Prostate gland (tissue), 2 donors: Measurements from ENCODE around the gene ADGRG3. TPM values are rescaled to one million over a fixed set of nuclear protein-coding genes. Genes with fewer than 3 reads are reported as not detected.

Experiments
- DNase-seq: peaks from one replicate; pipeline ENCODE4 v3.0.0-alpha.2; 2019; ENCODE audit warnings: low spot score
- H3K27ac ChIP-seq, 2 donors: fragments of 200-600 bp; sonication (generic); 2 replicates each; pipeline ENCODE4 v1.5.1; 2017 to 2019
- H3K27me3 ChIP-seq: fragments of 200-600 bp; sonication (generic); replicated peaks from 2 replicates; pipeline ENCODE4 v1.5.1; 2019; ENCODE audit not compliant: insufficient read depth
- H3K36me3 ChIP-seq, 2 donors: fragments of 200-600 bp; sonication (generic); 1 replicate in 1 of 2; 2 replicates in 1 of 2; pipeline versions ENCODE4 v1.5.1 to v1.8.1; 2017 to 2019
- H3K4me1 ChIP-seq: fragments of 200-600 bp; sonication (generic); replicated peaks from 2 replicates; pipeline ENCODE4 v1.5.1; 2019
- H3K4me3 ChIP-seq, 2 donors: fragments of 200-600 bp; sonication (generic); 2 replicates each; pipeline ENCODE4 v1.5.1; 2017 to 2019
- H3K9me3 ChIP-seq: fragments of 200-600 bp; sonication (generic); 2 replicates; pipeline ENCODE4 v1.5.1; 2017
- POLR2A ChIP-seq: fragments of 450-650 bp; IDR thresholded peaks from one replicate; pipeline ENCODE4 v1.6.1; 2016; ENCODE audit warnings: antibody characterized with exemption, mild to moderate bottlenecking
- POLR2AphosphoS5 ChIP-seq: sonication (generic); formaldehyde crosslinking; IDR thresholded peaks from one replicate; pipeline ENCODE4 v1.6.1; 2017; ENCODE audit warnings: antibody characterized with exemption
- WGBS: methylation state at CpG from one replicate; pipeline ENCODE4 v1.1.5; 2018; 5-methylcytosine and 5-hydroxymethylcytosine counted together
- intact Hi-C: fragments of 100-400 bp; cut with DNase I; formaldehyde crosslinking; loops from one replicate; pipeline ENCODE4 v1.14.2; 2022
- total RNA-seq, 2 donors: library from RNA; depleted of rRNA; stranded (reverse); fragments of >200 nt; gene quantifications; one replicate each; pipeline ENCODE4 v1.1.0, GENCODE V29; 2016
- TF ChIP-seq, protein P1 (sequence below), 4 experiments: fragments of 200-600 bp in 2 of 4; fragments of 450-650 bp in 2 of 4; sonication (generic) in 2 of 4; IDR thresholded peaks; 1 replicate in 3 of 4; 2 replicates in 1 of 4; pipeline ENCODE4 v1.5.1; 2016 to 2019; ENCODE audit warnings: antibody characterized with exemption in 4 of 4, mild to moderate bottlenecking in 2 of 4, moderate library complexity in 2 of 4

Gene ADGRG3
- total RNA-seq, 2 donors from 2014 or later: not detected

DNA sequence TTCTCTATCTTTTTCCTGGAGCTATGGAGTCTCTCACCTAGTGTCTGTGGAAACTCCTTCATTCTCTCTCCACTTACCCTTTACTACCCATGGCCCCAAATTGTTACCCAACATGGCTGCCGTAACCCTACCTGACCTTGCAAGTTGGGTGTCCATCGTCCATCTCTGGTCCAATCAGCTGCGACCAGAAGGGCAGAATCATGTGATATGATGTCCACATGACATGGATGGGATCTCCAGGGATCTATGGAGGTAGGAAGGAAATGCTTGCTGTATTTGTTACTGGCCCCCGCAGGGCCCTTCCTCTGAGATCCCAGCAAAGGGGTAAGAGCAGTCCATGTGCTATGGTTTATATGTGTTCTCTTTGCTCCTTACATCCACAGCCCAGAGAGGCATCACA is 18.5 kb downstream of the ADGRG3 start:
- DNase-seq: no peak

DNA sequence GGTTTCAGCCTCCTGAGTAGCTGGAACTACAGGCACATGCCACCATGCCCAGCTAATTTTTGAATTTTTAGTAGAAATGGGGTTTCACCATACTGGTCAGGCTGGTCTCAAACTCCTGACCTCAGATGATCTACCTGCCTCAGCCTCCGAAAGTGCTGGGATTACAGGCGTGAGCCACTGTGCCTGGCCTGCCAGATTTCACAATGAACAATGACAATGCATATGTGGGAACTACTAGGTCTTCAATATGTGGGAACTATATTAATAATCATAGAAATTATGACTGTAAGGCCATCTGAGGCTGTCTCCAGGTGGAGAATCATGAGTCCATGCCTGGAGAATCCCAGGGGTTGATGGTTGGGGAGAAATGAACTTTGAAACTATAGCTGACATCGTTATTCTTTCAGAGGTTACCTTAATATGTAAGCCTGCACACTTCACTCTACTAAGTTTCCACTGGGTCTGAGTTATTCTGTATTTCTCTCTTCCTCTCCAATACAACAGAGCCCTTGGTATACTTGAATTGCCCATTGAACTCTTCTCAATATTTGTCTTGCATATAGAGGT is 19.3 kb downstream of the ADGRG3 start:
- no peaks in the 10 kb centered on the region for H3K36me3 ChIP-seq
- DNase-seq: no peak
- no peak overlapping the region for H3K27ac ChIP-seq
- H3K9me3 ChIP-seq: no peaks in the 10 kb centered on the region
- TF ChIP-seq, protein P1, sequence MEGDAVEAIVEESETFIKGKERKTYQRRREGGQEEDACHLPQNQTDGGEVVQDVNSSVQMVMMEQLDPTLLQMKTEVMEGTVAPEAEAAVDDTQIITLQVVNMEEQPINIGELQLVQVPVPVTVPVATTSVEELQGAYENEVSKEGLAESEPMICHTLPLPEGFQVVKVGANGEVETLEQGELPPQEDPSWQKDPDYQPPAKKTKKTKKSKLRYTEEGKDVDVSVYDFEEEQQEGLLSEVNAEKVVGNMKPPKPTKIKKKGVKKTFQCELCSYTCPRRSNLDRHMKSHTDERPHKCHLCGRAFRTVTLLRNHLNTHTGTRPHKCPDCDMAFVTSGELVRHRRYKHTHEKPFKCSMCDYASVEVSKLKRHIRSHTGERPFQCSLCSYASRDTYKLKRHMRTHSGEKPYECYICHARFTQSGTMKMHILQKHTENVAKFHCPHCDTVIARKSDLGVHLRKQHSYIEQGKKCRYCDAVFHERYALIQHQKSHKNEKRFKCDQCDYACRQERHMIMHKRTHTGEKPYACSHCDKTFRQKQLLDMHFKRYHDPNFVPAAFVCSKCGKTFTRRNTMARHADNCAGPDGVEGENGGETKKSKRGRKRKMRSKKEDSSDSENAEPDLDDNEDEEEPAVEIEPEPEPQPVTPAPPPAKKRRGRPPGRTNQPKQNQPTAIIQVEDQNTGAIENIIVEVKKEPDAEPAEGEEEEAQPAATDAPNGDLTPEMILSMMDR (IDR thresholded peaks at IDR 0.05): no peak
- TF ChIP-seq POLR2A: no peak
- WGBS: 91% methylated on average over 3 of the region's 3 CpGs
- intact Hi-C loops: no loop called here
- H3K27me3 ChIP-seq: no peaks in the 10 kb centered on the region
- no peak overlapping the region for H3K4me3 ChIP-seq
- no peaks in the 10 kb centered on the region for H3K4me1 ChIP-seq

More for the DNA sequence above, 18.5 kb downstream of the ADGRG3 start:
- Histone ChIP-seq H3K27ac (no peak overlapping the region), H3K27me3 (no peaks in the 10 kb centered on the region), H3K36me3 (no peaks in the 10 kb centered on the region), H3K9me3 (no peaks in the 10 kb centered on the region), H3K4me1 (no peaks in the 10 kb centered on the region), H3K4me3 (no peak overlapping the region)
- TF ChIP-seq, protein P1 (IDR thresholded peaks at IDR 0.05): no peak
- TF ChIP-seq POLR2A: no peak
- TF ChIP-seq POLR2AphosphoS5: no peak
- intact Hi-C loops: no loop called here
- WGBS: 64% methylated on average over 4 of the region's 4 CpGs

DNA sequence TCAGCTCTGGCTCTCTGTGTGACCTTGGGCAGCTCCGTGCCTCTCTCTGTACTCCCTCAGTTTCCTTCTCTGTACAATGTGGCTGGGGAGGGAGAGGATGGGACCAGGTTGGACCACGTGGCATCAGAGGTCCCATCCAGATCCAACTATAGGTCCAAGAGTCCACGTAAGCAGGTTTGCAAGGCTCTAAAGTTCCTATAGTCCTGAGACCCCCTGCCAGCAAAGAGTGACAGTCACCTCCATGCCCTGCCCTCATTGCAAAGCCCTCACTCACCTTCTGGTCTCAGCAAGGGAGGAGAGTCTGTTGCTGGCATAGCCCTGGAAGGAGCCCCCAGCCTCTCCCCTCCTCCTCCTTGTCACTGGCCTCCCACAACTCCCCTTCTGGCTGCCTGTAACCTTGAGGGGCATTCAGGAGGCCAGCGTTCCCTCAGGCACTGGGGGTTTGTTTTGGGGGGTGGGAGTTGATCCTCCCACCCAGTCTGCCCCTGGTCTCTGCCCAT is 20.4 kb downstream of the ADGRG3 start:
- no peak overlapping the region for H3K27ac ChIP-seq
- H3K36me3 ChIP-seq: no peaks in the 10 kb centered on the region
- no peak overlapping the region for H3K4me3 ChIP-seq
- TF ChIP-seq, protein P1 (IDR thresholded peaks at IDR 0.05): no peak
- TF ChIP-seq POLR2AphosphoS5 (no peak), POLR2A (no peak)
- H3K9me3 ChIP-seq: no peaks in the 10 kb centered on the region
- no peaks in the 10 kb centered on the region for H3K4me1 ChIP-seq
- WGBS: 81% methylated on average over 4 of the region's 4 CpGs
- H3K27me3 ChIP-seq: no peaks in the 10 kb centered on the region
- intact Hi-C loops: no loop called here
- no peak for DNase-seq

DNA sequence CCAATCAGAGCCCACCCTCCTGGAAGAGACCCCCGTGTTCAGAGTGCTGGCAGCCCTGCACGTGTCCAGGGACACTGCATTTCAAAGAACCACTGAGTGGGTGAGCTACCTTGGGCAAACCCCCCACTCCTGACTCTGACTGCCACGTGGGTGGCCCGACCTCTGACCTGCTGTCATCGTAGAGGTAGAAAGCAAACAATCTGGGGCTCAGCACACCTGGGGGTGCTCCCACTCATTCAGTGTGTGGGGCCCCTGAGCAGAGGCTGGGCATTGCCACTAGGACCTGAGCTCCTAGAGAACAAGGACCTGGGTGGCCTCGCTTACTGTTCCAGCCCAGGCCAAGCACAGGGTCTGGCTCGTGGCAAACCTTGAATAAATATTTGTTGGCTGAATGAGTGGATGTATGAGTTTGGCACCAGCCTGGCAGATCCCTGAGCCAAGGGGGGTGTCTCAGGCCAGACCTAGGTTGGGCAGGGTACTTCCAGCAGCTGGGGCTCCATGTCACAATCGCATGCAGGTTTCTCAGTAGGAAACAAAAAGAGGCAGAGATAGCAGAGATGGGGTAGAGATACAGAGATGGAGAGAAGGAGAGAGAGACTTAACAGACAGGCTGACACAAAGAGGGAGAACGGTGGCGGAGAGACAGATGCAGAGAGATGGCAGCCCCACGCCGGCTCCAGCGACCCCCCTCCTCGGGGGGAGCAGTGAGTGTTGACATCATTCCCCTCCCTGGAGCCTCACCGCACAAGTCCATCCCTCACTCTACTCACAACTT is 21.1 kb downstream of the ADGRG3 start:
- Histone ChIP-seq H3K9me3 (no peaks in the 10 kb centered on the region), H3K4me3 (no peak overlapping the region), H3K4me1 (no peaks in the 10 kb centered on the region), H3K27ac (no peak overlapping the region), H3K27me3 (no peaks in the 10 kb centered on the region), H3K36me3 (no peaks in the 10 kb centered on the region)
- DNase-seq: no peak
- WGBS: 34% methylated on average over 15 of the region's 15 CpGs
- TF ChIP-seq, protein P1 (IDR thresholded peaks at IDR 0.05): no peak
- no peak for TF ChIP-seq POLR2AphosphoS5
- no peak for TF ChIP-seq POLR2A
- intact Hi-C loops: no loop called here
